ENCODE measurements around the gene EXOC2. TPM values are rescaled to one million over a fixed set of nuclear protein-coding genes. Genes with fewer than 3 reads are reported as not detected.

The EXOC2 gene
- total RNA-seq, 1 experiment from 2014 or later, result 24.5 TPM

DNA sequence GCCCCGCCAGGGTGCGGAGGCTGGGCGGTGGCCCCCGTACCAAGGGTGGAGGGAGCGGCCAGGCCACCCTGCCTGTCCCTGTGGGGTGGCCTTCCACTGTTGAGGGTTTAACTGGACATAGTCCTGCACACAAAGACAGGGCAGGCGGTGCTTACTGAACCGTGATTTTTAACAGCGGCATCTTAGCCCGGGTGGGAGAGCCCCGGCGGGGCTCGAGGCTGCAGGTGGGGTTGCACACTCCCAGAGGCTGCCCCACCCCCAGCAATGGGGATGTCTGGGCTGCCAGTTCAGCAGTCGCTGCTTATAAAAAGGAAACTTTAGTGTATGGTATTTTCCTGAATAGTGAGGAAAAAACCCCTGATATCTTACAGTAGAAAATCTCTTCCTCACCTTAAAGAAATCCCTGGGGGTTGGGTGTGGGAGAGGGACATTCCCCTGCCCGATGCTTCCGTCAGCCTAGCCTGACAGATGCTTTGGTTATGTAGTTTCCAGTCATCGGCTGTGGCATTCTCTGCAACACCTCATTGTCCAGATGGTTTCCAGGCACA is 222.0 kb downstream of the EXOC2 start:
- Histone ChIP-seq H4K20me1 (ENCODE audit: insufficient read depth) (no peaks in the 10 kb centered on the region), H3K9me2 (ENCODE audit: insufficient read depth) (no peaks in the 10 kb centered on the region), H3K79me2 (ENCODE audit: insufficient read depth, low read length) (no peaks in the 10 kb centered on the region), H3K4me3 (replicated peaks in 1 of 2; ENCODE audit: low read depth in 1 of 2, low read length in 2 of 2) (no peak overlapping the region), H2AFZ (ENCODE audit: low read depth, low read length, poor library complexity, severe bottlenecking) (no peak overlapping the region), H3K27ac (ENCODE audit: low read depth, low read length) (no peak overlapping the region), H3K27me3 (ENCODE audit: insufficient read depth, low read length) (no peaks in the 10 kb centered on the region), H3K4me2 (ENCODE audit: low read length) (no peak overlapping the region), H3K36me3 (ENCODE audit: control insufficient read depth in 1 of 2, insufficient read depth in 2 of 2, low read length in 2 of 2) (no peaks in the 10 kb centered on the region), H3K9me3 (ENCODE audit: control insufficient read depth in 1 of 2, insufficient read depth in 1 of 2, low read depth in 1 of 2, low read length in 2 of 2) (no peaks in the 10 kb centered on the region), H3K9ac (ENCODE audit: low read length) (no peak overlapping the region), H3K4me1 (ENCODE audit: control insufficient read depth in 1 of 2, insufficient read depth in 2 of 2, low read length in 2 of 2) (peaks cover 0 to 3% of the 10 kb centered on the region in 2 experiments; a peak in 1 of 4 replicates)
- TF ChIP-seq EGR1 (IDR thresholded peaks at IDR 0.05; ENCODE audit: low read depth) (no peak), ELF1 (IDR thresholded peaks at IDR 0.05; ENCODE audit: borderline replicate concordance, low read depth) (no peak), RAD21 (IDR thresholded peaks at IDR 0.05; ENCODE audit: low read depth) (no peak), YY1 (IDR thresholded peaks at IDR 0.05; ENCODE audit: extremely low read depth, insufficient replicate concordance, low read depth, low read length) (no peak), CEBPB (IDR thresholded peaks at IDR 0.05; ENCODE audit: low read depth) (no peak), FOSL1 (IDR thresholded peaks at IDR 0.05; ENCODE audit: low read depth) (no peak), EZH2phosphoT487 (IDR thresholded peaks at IDR 0.05; ENCODE audit: borderline replicate concordance) (no peak), ZNF274 (IDR thresholded peaks at IDR 0.05; ENCODE audit: low read depth, low read length) (no peak), POLR2AphosphoS5 (IDR thresholded peaks at IDR 0.05; ENCODE audit: low read depth, low read length) (no peak), ZFX (IDR thresholded peaks at IDR 0.05) (no peak)
- TF ChIP-seq, protein P1, sequence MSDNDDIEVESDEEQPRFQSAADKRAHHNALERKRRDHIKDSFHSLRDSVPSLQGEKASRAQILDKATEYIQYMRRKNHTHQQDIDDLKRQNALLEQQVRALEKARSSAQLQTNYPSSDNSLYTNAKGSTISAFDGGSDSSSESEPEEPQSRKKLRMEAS (IDR thresholded peaks at IDR 0.05), result no peak
- TF ChIP-seq, protein P2, sequence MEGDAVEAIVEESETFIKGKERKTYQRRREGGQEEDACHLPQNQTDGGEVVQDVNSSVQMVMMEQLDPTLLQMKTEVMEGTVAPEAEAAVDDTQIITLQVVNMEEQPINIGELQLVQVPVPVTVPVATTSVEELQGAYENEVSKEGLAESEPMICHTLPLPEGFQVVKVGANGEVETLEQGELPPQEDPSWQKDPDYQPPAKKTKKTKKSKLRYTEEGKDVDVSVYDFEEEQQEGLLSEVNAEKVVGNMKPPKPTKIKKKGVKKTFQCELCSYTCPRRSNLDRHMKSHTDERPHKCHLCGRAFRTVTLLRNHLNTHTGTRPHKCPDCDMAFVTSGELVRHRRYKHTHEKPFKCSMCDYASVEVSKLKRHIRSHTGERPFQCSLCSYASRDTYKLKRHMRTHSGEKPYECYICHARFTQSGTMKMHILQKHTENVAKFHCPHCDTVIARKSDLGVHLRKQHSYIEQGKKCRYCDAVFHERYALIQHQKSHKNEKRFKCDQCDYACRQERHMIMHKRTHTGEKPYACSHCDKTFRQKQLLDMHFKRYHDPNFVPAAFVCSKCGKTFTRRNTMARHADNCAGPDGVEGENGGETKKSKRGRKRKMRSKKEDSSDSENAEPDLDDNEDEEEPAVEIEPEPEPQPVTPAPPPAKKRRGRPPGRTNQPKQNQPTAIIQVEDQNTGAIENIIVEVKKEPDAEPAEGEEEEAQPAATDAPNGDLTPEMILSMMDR (IDR thresholded peaks at IDR 0.05 in 2 of 3, conservative IDR thresholded peaks at IDR 0.05 in 1 of 3; ENCODE audit: borderline replicate concordance in 1 of 3, insufficient read depth in 1 of 3, low read depth in 2 of 3, low read length in 2 of 3), result no peak
- ChIA-PET CTCF (no interaction called here), POLR2A (no interaction called here), RAD21 (ENCODE audit: low non-redundant PET in 1 of 2, low total read pairs in 2 of 2, uncharacterized antibody in 2 of 2, unreplicated experiment in 2 of 2) (no interaction called here)
- DNase-seq (ENCODE audit: low read depth, low spot score) (no peak), ATAC-seq (no peak)
- BruUV-seq (replicated peaks), result no TSS peak
- intact Hi-C loops (cut with micrococcal nuclease), result no loop called here

All from HCT116 (cell line).